ENCODE results near the gene TEPSIN. TPM values are rescaled to one million over a fixed set of nuclear protein-coding genes. Genes with fewer than 3 reads are reported as not detected.

Gene TEPSIN
- total and polyA plus RNA-seq, 5 donors from 2014 or later = 2.1 to 113 (median 6.2) TPM

DNA sequence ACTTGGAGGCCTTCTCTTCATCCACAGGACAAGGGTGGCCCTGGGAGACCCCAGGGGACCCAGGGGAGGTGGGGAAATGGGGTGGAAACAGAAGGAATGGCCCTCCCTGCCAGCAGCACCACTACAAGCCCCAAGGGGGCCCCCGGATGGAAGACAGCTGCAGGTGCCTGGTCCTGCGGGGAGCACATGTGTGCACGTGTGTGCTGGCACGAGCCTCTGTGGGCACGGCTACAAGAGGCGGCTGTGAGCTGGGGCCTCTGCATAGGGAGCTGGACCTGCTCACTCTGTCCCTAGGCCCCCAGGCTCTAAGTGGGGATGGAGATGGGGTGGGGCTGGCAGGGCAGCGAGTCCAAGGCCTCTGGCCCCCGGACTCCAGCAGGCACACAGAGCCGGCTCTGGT lies 59.6 kb downstream of the TEPSIN start:
- Histone ChIP-seq H3K9me3 (ENCODE audit: control insufficient read depth in 2 of 2, low read length in 2 of 2) (no peaks in the 10 kb centered on the region), H3K27ac (ENCODE audit: insufficient read depth, low read length, poor library complexity, severe bottlenecking) (no peak overlapping the region), H3K36me3 (ENCODE audit: control insufficient read depth, insufficient read depth, low read length) (no peaks in the 10 kb centered on the region), H3K4me1 (ENCODE audit: control insufficient read depth, insufficient read depth, low read length, poor library complexity, severe bottlenecking) (no peaks in the 10 kb centered on the region), H3K4me3 (ENCODE audit: low read depth, low read length) (no peak overlapping the region), H3K27me3 (ENCODE audit: control insufficient read depth, insufficient read depth, low read length) (no peaks in the 10 kb centered on the region)
- Mint-ChIP-seq H3K4me3 (no peak overlapping the region), H3K27me3 (peaks cover 8% of the 10 kb centered on the region), H3K36me3 (no peaks in the 10 kb centered on the region), H3K27ac (no peak overlapping the region), H3K4me1 (peaks cover 0 to 4% (median 0%) of the 10 kb centered on the region in 4 donors), H3K9me3 (peaks cover 0 to 4% (median 0%) of the 10 kb centered on the region in 7 donors)
- no peak for ATAC-seq (ENCODE audit: low read depth in 2 of 2)
- no peak for DNase-seq

Other genes starting within 250 kb of the TEPSIN start
- gene CHMP6, start 247.2 kb downstream of the TEPSIN start, total RNA-seq = 25.5 TPM
- gene CHMP6, start 247.2 kb downstream of the TEPSIN start, polyA plus RNA-seq = 10 to 100 TPM; 37.6 to 43.5 (median 39.8) TPM
- gene BAIAP2, start 203.9 kb downstream of the TEPSIN start, total RNA-seq = 6.8 TPM
- gene BAIAP2, start 203.9 kb downstream of the TEPSIN start, polyA plus RNA-seq = 1 to 10 TPM; 1.5 to 3.8 (median 1.7) TPM
- not detected for gene PVALEF, start 73.5 kb downstream of the TEPSIN start, total RNA-seq
- gene PVALEF, start 73.5 kb downstream of the TEPSIN start, polyA plus RNA-seq = not detected
- not detected for gene AATK, start 72.8 kb downstream of the TEPSIN start, total RNA-seq
- under 1 TPM in 3 of 4 donors, not detected in 1; 0.03 to 0.26 (median 0.16) TPM for gene AATK, start 72.8 kb downstream of the TEPSIN start, polyA plus RNA-seq
- gene CEP131, start 16.1 kb downstream of the TEPSIN start, total RNA-seq = 9.9 TPM
- gene CEP131, start 16.1 kb downstream of the TEPSIN start, polyA plus RNA-seq = 1 to 10 TPM; 1.4 to 2.2 (median 2.0) TPM
- 34.8 TPM for gene NDUFAF8, start 263 bp upstream of the TEPSIN start, total RNA-seq
- gene NDUFAF8, start 263 bp upstream of the TEPSIN start, polyA plus RNA-seq = 10 to 100 TPM; 56.9 to 83.2 (median 78.6) TPM
- 66.3 TPM for gene SLC38A10, start 56.3 kb upstream of the TEPSIN start, total RNA-seq
- gene SLC38A10, start 56.3 kb upstream of the TEPSIN start, polyA plus RNA-seq = 10 to 100 TPM; 38.2 to 60.1 (median 48.6) TPM
- 0.54 TPM for gene BAHCC1, start 156.4 kb upstream of the TEPSIN start, total RNA-seq
- not detected for gene BAHCC1, start 156.4 kb upstream of the TEPSIN start, polyA plus RNA-seq

Data from CD4-positive, CD25-positive, alpha-beta regulatory T cell (primary cell).